Caco-2 (cell line): ENCODE results near the gene CASTOR1. TPM values are rescaled to one million over a fixed set of nuclear protein-coding genes. Genes with fewer than 3 reads are reported as not detected.

Experiments used
- BruUV-seq: library from RNA; stranded (reverse); fragments of 400-500 nt; replicated peaks from 2 replicates; lab custom pipeline; 2021; lab: Mats Ljungman, UMichigan
- CTCF ChIA-PET: fragments of 300-600 bp; sonication (Branson Sonifier 250); formaldehyde crosslinking; loops from one replicate; lab custom pipeline; 2022; ENCODE audit warnings: antibody characterized with exemption; lab: Charles Lee
- POLR2A ChIA-PET: fragments of 300-600 bp; sonication (Branson Sonifier 250); formaldehyde crosslinking; loops from one replicate; lab custom pipeline; 2022; ENCODE audit warnings: antibody characterized with exemption; lab: Charles Lee
- DNase-seq, 2 experiments: peaks; one replicate each; pipeline versions ENCODE4 v3.0.0 to v3.0.0-alpha.2; 2020 to 2022
- H3K27me3 ChIP-seq: replicated peaks from 2 replicates; pipeline ENCODE4 v1.6.0; 2011; ENCODE audit warnings: low read length; ENCODE audit not compliant: control insufficient read depth, insufficient read depth
- H3K36me3 ChIP-seq: 2 replicates; pipeline ENCODE4 v1.5.1; 2011; ENCODE audit warnings: low read length; ENCODE audit not compliant: control insufficient read depth, insufficient read depth
- H3K4me1 ChIP-seq: fragments of 250-450 bp; sonication (Bioruptor Pico); 2 replicates; pipeline ENCODE4 v1.5.1; 2020; ENCODE audit warnings: mild to moderate bottlenecking
- H3K4me3 ChIP-seq: 2 replicates; pipeline ENCODE4 v1.5.1; 2011; ENCODE audit warnings: low read depth, mild to moderate bottlenecking, control low read depth, low read length
- H3K9me3 ChIP-seq: fragments of 250-450 bp; sonication (Bioruptor Pico); 2 replicates; pipeline ENCODE4 v1.5.1; 2020; ENCODE audit warnings: mild to moderate bottlenecking, moderate library complexity
- H3K27ac Mint-ChIP-seq: one replicate; pipeline ENCODE4 v1.8.0; 2022; ENCODE audit warnings: mixed read lengths; ENCODE audit not compliant: unreplicated experiment
- H3K27me3 Mint-ChIP-seq: one replicate; pipeline ENCODE4 v1.8.0; 2022; ENCODE audit warnings: mixed read lengths; ENCODE audit not compliant: insufficient read depth, unreplicated experiment
- H3K36me3 Mint-ChIP-seq: one replicate; pipeline ENCODE4 v1.8.0; 2022; ENCODE audit warnings: mild to moderate bottlenecking, mixed read lengths; ENCODE audit not compliant: insufficient read depth, unreplicated experiment
- H3K4me1 Mint-ChIP-seq: one replicate; pipeline ENCODE4 v1.8.0; 2022; ENCODE audit warnings: low read depth, mixed read lengths; ENCODE audit not compliant: unreplicated experiment
- H3K4me3 Mint-ChIP-seq: one replicate; pipeline ENCODE4 v1.8.0; 2022; ENCODE audit warnings: mild to moderate bottlenecking, moderate library complexity, mixed read lengths; ENCODE audit not compliant: unreplicated experiment
- H3K9me3 Mint-ChIP-seq: one replicate; pipeline ENCODE4 v1.8.0; 2022; ENCODE audit warnings: mixed read lengths; ENCODE audit not compliant: unreplicated experiment
- CTCF ChIP-seq, 2 experiments: fragments of 200-600 bp in 1 of 2; IDR thresholded peaks; 1 replicate in 1 of 2; 2 replicates in 1 of 2; pipeline versions ENCODE4 v1.5.1 to v1.8.0; 2011 to 2022; ENCODE audit warnings: antibody characterized with exemption in 1 of 2, control low read depth in 1 of 2, inconsistent platforms in 1 of 2, low read depth in 1 of 2, low read length in 1 of 2, mild to moderate bottlenecking in 1 of 2, moderate library complexity in 1 of 2; ENCODE audit not compliant: insufficient read depth in 1 of 2, severe bottlenecking in 1 of 2, unreplicated experiment in 1 of 2
- intact Hi-C: fragments of 100-400 bp; cut with micrococcal nuclease; formaldehyde crosslinking; loops from one replicate; pipeline ENCODE4 v1.10.0; 2022; ENCODE audit not compliant: unreplicated experiment
- total RNA-seq: library from RNA; stranded (reverse); gene quantifications from 2 replicates; pipeline ENCODE4 v1.2.3, GENCODE V29; 2022

CASTOR1 gene
- total RNA-seq, 1 experiment from 2014 or later: 6.3 TPM

GRCh38 chr22:30260682-30261081 is 28.6 kb downstream of the CASTOR1 start:
- H3K4me3 ChIP-seq: no peak overlapping the region
- Mint-ChIP-seq H3K27me3 (no peaks in the 10 kb centered on the region), H3K4me1 (peaks cover 12% of the 10 kb centered on the region), H3K4me3 (no peak overlapping the region), H3K9me3 (no peaks in the 10 kb centered on the region), H3K27ac (no peak overlapping the region), H3K36me3 (no peaks in the 10 kb centered on the region)
- no peaks in the 10 kb centered on the region for H3K27me3 ChIP-seq
- no peaks in the 10 kb centered on the region for H3K9me3 ChIP-seq
- peaks cover 25% of the 10 kb centered on the region for H3K4me1 ChIP-seq
- ChIA-PET CTCF (interaction anchor here (0.5 to 1.7 kb wide), 7 partner anchors 10 to 518 kb away, joined by 3 to 7 read pairs (median 4); partner anchors contain the start of genes RNF215 and TBC1D10A), POLR2A (interaction anchor here (0.8 kb wide), 1 partner anchor 251 kb away, joined by 3 read pairs; no protein-coding TSS in a partner anchor)
- TF ChIP-seq CTCF (IDR thresholded peaks at IDR 0.05; ENCODE audit: insufficient read depth in 1 of 2, low read depth in 1 of 2, low read length in 1 of 2, severe bottlenecking in 1 of 2, unreplicated experiment in 1 of 2): no peak
- no peaks in the 10 kb centered on the region for H3K36me3 ChIP-seq
- no TSS peak for BruUV-seq
- no peak for DNase-seq
- intact Hi-C loops: no loop called here

GRCh38 chr22:30260276-30260675 is 29.0 kb downstream of the CASTOR1 start:
- no peaks in the 10 kb centered on the region for H3K27me3 Mint-ChIP-seq
- ChIA-PET CTCF (interaction anchor here (1.0 to 1.7 kb wide), 3 partner anchors 9 to 66 kb away, joined by 3 to 6 read pairs (median 4); partner anchors contain the start of gene TBC1D10A), POLR2A (no interaction called here)
- no peak overlapping the region for H3K4me3 ChIP-seq
- peaks cover 25% of the 10 kb centered on the region for H3K4me1 ChIP-seq
- intact Hi-C loops: no loop called here
- H3K9me3 ChIP-seq: no peaks in the 10 kb centered on the region
- H3K27ac Mint-ChIP-seq: no peak overlapping the region
- H3K36me3 ChIP-seq: no peaks in the 10 kb centered on the region
- no peak for TF ChIP-seq CTCF (IDR thresholded peaks at IDR 0.05; ENCODE audit: insufficient read depth in 1 of 2, low read depth in 1 of 2, low read length in 1 of 2, severe bottlenecking in 1 of 2, unreplicated experiment in 1 of 2)
- no peaks in the 10 kb centered on the region for H3K27me3 ChIP-seq
- no peaks in the 10 kb centered on the region for H3K9me3 Mint-ChIP-seq
- H3K4me3 Mint-ChIP-seq: no peak overlapping the region
- no peak for DNase-seq
- no TSS peak for BruUV-seq
- H3K36me3 Mint-ChIP-seq: no peaks in the 10 kb centered on the region
- peaks cover 12% of the 10 kb centered on the region for H3K4me1 Mint-ChIP-seq

GRCh38 chr22:30254314-30254713 is 35.0 kb downstream of the CASTOR1 start:
- no peaks in the 10 kb centered on the region for H3K9me3 ChIP-seq
- Mint-ChIP-seq H3K4me1 (peaks cover 18% of the 10 kb centered on the region), H3K9me3 (no peaks in the 10 kb centered on the region), H3K36me3 (no peaks in the 10 kb centered on the region), H3K27me3 (no peaks in the 10 kb centered on the region), H3K4me3 (no peak overlapping the region), H3K27ac (peak overlapping the region; percentile 15)
- no peak overlapping the region for H3K4me3 ChIP-seq
- no TSS peak for BruUV-seq
- no peaks in the 10 kb centered on the region for H3K36me3 ChIP-seq
- no peaks in the 10 kb centered on the region for H3K27me3 ChIP-seq
- peaks cover 29% of the 10 kb centered on the region for H3K4me1 ChIP-seq
- CTCF ChIA-PET: interaction anchor here (1.1 kb wide), 1 partner anchor 11 kb away, joined by 3 read pairs; no protein-coding TSS in a partner anchor
- intact Hi-C loops: no loop called here
- POLR2A ChIA-PET: no interaction called here
- no peak for DNase-seq
- TF ChIP-seq CTCF (IDR thresholded peaks at IDR 0.05; ENCODE audit: insufficient read depth in 1 of 2, low read depth in 1 of 2, low read length in 1 of 2, severe bottlenecking in 1 of 2, unreplicated experiment in 1 of 2): no peak
